GM12878 (cell line): ENCODE measurements around the gene MTMR10. TPM values are rescaled to one million over a fixed set of nuclear protein-coding genes. Genes with fewer than 3 reads are reported as not detected.

Experiments
- ATAC-seq: fragments of 200-7000 bp; cut with Tn5 transposase; 3 replicates; pipeline ENCODE4 v1.9.1; 2020; ENCODE audit warnings: mild to moderate bottlenecking, moderate library complexity
- BruUV-seq: library from RNA; stranded (reverse); fragments of 400-500 nt; replicated peaks from 2 replicates; lab custom pipeline; 2021; lab: Mats Ljungman, UMichigan
- CTCF ChIA-PET: fragments of 300-600 bp; sonication (Branson Sonifier 250); formaldehyde crosslinking; extraction: SDS; loops from one replicate; lab custom pipeline; 2021; ENCODE audit warnings: inconsistent platforms; lab: Yijun Ruan, JAX
- POLR2A ChIA-PET: fragments of 350-600 bp; formaldehyde crosslinking; extraction: SDS; loops from one replicate; lab custom pipeline; 2021; ENCODE audit warnings: inconsistent platforms; lab: Charles Lee
- RAD21 ChIA-PET: fragments of 300-600 bp; sonication (Branson Sonifier 250); formaldehyde crosslinking; loops from one replicate; lab custom pipeline; 2023; ENCODE audit warnings: antibody characterized with exemption; ENCODE audit not compliant: unreplicated experiment; lab: Charles Lee
- SMC1A ChIA-PET: fragments of 300-600 bp; sonication (Branson Sonifier 250); formaldehyde crosslinking; loops from one replicate; lab custom pipeline; 2023; ENCODE audit not compliant: unreplicated experiment, uncharacterized antibody; lab: Charles Lee
- DNase-seq: peaks from one replicate; pipeline ENCODE4 v3.0.0-alpha.2; 2011; ENCODE audit warnings: low read depth, low spot score
- FAIRE-seq: peaks from 3 replicates; lab custom pipeline; 2011; peaks lifted over from hg19 to GRCh38; lab: Jason Lieb, UNC
- H2AFZ ChIP-seq: 2 replicates; pipeline ENCODE4 v1.6.0; 2011; ENCODE audit warnings: low read depth, low read length, control low read depth; ENCODE audit not compliant: control insufficient read depth
- H3K27ac ChIP-seq: 2 replicates; pipeline ENCODE4 v1.5.1; 2011; ENCODE audit warnings: control low read depth; ENCODE audit not compliant: control insufficient read depth, insufficient read depth
- H3K27me3 ChIP-seq, 2 experiments: replicated peaks in 1 of 2; 2 replicates each; pipeline versions ENCODE4 v1.6.0 to v1.6.1; 2011; ENCODE audit warnings: low read length in 1 of 2; ENCODE audit not compliant: control insufficient read depth in 2 of 2, insufficient read depth in 2 of 2
- H3K36me3 ChIP-seq, 2 experiments: 2 replicates each; pipeline ENCODE4 v1.5.1; 2011; ENCODE audit warnings: low read length in 1 of 2; ENCODE audit not compliant: control insufficient read depth in 2 of 2, insufficient read depth in 2 of 2
- H3K4me1 ChIP-seq: 2 replicates; pipeline ENCODE4 v1.6.1; 2011; ENCODE audit warnings: mild to moderate bottlenecking, low read length, moderate library complexity, mixed read lengths; ENCODE audit not compliant: control insufficient read depth, insufficient read depth
- H3K4me2 ChIP-seq: 2 replicates; pipeline ENCODE4 v1.6.0; 2011; ENCODE audit warnings: control low read depth; ENCODE audit not compliant: control insufficient read depth, insufficient read depth
- H3K4me3 ChIP-seq: fragments of 200-600 bp; sonication (generic); 2 replicates; pipeline ENCODE4 v1.5.1; 2016
- H3K79me2 ChIP-seq: 2 replicates; pipeline ENCODE4 v1.6.0; 2011; ENCODE audit warnings: low read length; ENCODE audit not compliant: control insufficient read depth, insufficient read depth
- H3K9ac ChIP-seq: 2 replicates; pipeline ENCODE4 v1.8.0; 2011; ENCODE audit warnings: low read length, control low read depth, mixed read lengths; ENCODE audit not compliant: control insufficient read depth, insufficient read depth
- H3K9me3 ChIP-seq: replicated peaks from 3 replicates; pipeline ENCODE4 v1.5.1; 2011; ENCODE audit warnings: mild to moderate bottlenecking, low read length; ENCODE audit not compliant: control insufficient read depth, insufficient read depth
- H4K20me1 ChIP-seq: 2 replicates; pipeline ENCODE4 v1.6.0; 2011; ENCODE audit not compliant: control insufficient read depth, insufficient read depth
- BRCA1 ChIP-seq: IDR thresholded peaks from 2 replicates; pipeline ENCODE4 v1.6.1; 2011; ENCODE audit warnings: low read depth, low read length, improper control_type of control experiment
- IRF5 ChIP-seq: fragments of 450-650 bp; IDR thresholded peaks from 2 replicates; pipeline ENCODE4 v1.6.1; 2017; ENCODE audit warnings: borderline replicate concordance
- MTA3 ChIP-seq: IDR thresholded peaks from 2 replicates; pipeline ENCODE4 v1.6.1; 2012; ENCODE audit warnings: low read length, inconsistent platforms, borderline replicate concordance
- POLR2AphosphoS2 ChIP-seq: IDR thresholded peaks from 2 replicates; pipeline ENCODE4 v1.6.1; 2011; ENCODE audit warnings: low read depth, mild to moderate bottlenecking, low read length, improper control_type of control experiment, moderate library complexity
- RAD51 ChIP-seq: fragments of 450-650 bp; IDR thresholded peaks from 2 replicates; pipeline ENCODE4 v1.6.1; 2016; ENCODE audit warnings: moderate library complexity, mild to moderate bottlenecking, inconsistent platforms
- ZNF592 ChIP-seq: fragments of 450-650 bp; IDR thresholded peaks from 2 replicates; pipeline ENCODE4 v1.6.1; 2017; ENCODE audit warnings: mild to moderate bottlenecking, moderate library complexity
- WGBS: methylation state at CpG from one replicate; pipeline ENCODE4 v1.1.6; 2016; ENCODE audit warnings: low lambda C conversion rate; ENCODE audit not compliant: insufficient replicate concordance, insufficient coverage; ENCODE audit errors: missing lambda C conversion rate; 5-methylcytosine and 5-hydroxymethylcytosine counted together
- in situ Hi-C: fragments of 300-500 bp; cut with MboI; formaldehyde crosslinking; loops from 9 replicates; pipeline ENCODE4 v1.14.3; 2018; ENCODE audit warnings: mixed read lengths
- intact Hi-C: fragments of 100-400 bp; cut with micrococcal nuclease; formaldehyde crosslinking; loops from one replicate; pipeline ENCODE4 v1.14.2; 2022; ENCODE audit not compliant: unreplicated experiment
- polyA plus RNA-seq, 11 experiments: library from polyadenylated mRNA; depleted of rRNA in 4 of 11; unstranded in 6 of 11; stranded (reverse) in 5 of 11; fragments of >200 nt; fragmentation: Nextera tagmentation in 4 of 11; fragmentation: Illumina TruSeq in 1 of 11; extraction: Ambion mirVana in 4 of 11; extraction: Trizol in 1 of 11; gene quantifications; 1 replicate in 1 of 11; 2 replicates in 10 of 11; pipeline versions ENCODE4 v1.2.1 to v1.2.3, GENCODE V29; 2011 to 2016; ENCODE audit warnings: inconsistent platforms in 2 of 11, missing spikeins in 2 of 11, low read depth in 1 of 11
- total RNA-seq, 4 experiments: library from RNA; depleted of rRNA in 3 of 4; stranded (reverse); fragments of >200 nt in 3 of 4; fragmentation: Illumina TruSeq in 1 of 4; extraction: Trizol in 1 of 4; gene quantifications; 2 replicates each; pipeline versions ENCODE4 v1.2.1 to v1.2.3, GENCODE V29; 2013 to 2021

MTMR10 gene
- total and polyA plus RNA-seq, 10 of the 15 experiments (the other 5 are each of a cell fraction or from before 2014, with no cell fraction given): 1.9 to 13.6 (median 8.9) TPM

GRCh38 chr15:30904812-30905211, 86.6 kb downstream of the MTMR10 start:
- in situ Hi-C loops: no loop called here
- H3K4me3 ChIP-seq: peak overlapping the region; percentile 73
- no peak overlapping the region for H3K27ac ChIP-seq
- no peaks in the 10 kb centered on the region for H4K20me1 ChIP-seq
- ATAC-seq (no peak), DNase-seq (no peak), FAIRE-seq (no peak)
- H3K9ac ChIP-seq: no peak overlapping the region
- peak overlapping the region; percentile 91 for H3K4me2 ChIP-seq
- no peaks in the 10 kb centered on the region for H3K9me3 ChIP-seq
- no peaks in the 10 kb centered on the region for H3K27me3 ChIP-seq
- 98% methylated on average over 5 of the region's 5 CpGs for WGBS
- BruUV-seq: no TSS peak
- H2AFZ ChIP-seq: no peak overlapping the region
- H3K79me2 ChIP-seq: no peaks in the 10 kb centered on the region
- POLR2A ChIA-PET: no interaction called here
- H3K4me1 ChIP-seq: no peaks in the 10 kb centered on the region
- SMC1A ChIA-PET: interaction anchor here (1.3 kb wide), 1 partner anchor 63 kb away, joined by 4 read pairs; no protein-coding TSS in a partner anchor
- intact Hi-C loops: loop anchor here (5.0 to 10.0 kb wide), 3 partner anchors 87 to 420 kb away; partner anchors contain the start of genes KLF13 and MTMR10
- RAD21 ChIA-PET: no interaction called here
- H3K36me3 ChIP-seq: peaks cover 0 to 2% of the 10 kb centered on the region in 2 experiments; a peak in 1 of 4 replicates
- CTCF ChIA-PET: interaction anchor here (1.0 to 1.7 kb wide), 3 partner anchors 11 to 584 kb away, joined by 3 read pairs; no protein-coding TSS in a partner anchor
- TF ChIP-seq MTA3 (no peak), IRF5 (no peak), POLR2AphosphoS2 (no peak), RAD51 (no peak), ZNF592 (no peak), BRCA1 (no peak)
